Parathyroid adenoma (tissue), 2 donors: ENCODE results near the gene LHFPL6.

Experiments
- H2AFZ ChIP-seq: fragments of 300-600 bp; sonication (generic); one replicate; pipeline ENCODE4 v1.7.0; 2017; ENCODE audit warnings: antibody characterized with exemption, mild to moderate bottlenecking
- H3K27ac ChIP-seq: fragments of 300-600 bp; sonication (generic); one replicate; pipeline ENCODE4 v1.7.0; 2017
- H3K27me3 ChIP-seq: fragments of 300-600 bp; sonication (generic); one replicate; pipeline ENCODE4 v1.7.0; 2017; ENCODE audit warnings: low read length; ENCODE audit not compliant: control insufficient read depth, insufficient read depth
- H3K36me3 ChIP-seq: fragments of 300-600 bp; sonication (generic); one replicate; pipeline ENCODE4 v1.7.0; 2017; ENCODE audit warnings: low read length; ENCODE audit not compliant: control insufficient read depth, insufficient read depth
- H3K4me1 ChIP-seq: fragments of 300-600 bp; sonication (generic); one replicate; pipeline ENCODE4 v1.7.0; 2017; ENCODE audit warnings: control low read depth
- H3K4me2 ChIP-seq: fragments of 300-600 bp; sonication (generic); one replicate; pipeline ENCODE4 v1.7.0; 2017; ENCODE audit warnings: low read length
- H3K4me3 ChIP-seq: fragments of 300-600 bp; sonication (generic); one replicate; pipeline ENCODE4 v1.7.0; 2017; ENCODE audit warnings: low read depth, low read length
- H3K79me2 ChIP-seq: fragments of 300-600 bp; sonication (generic); one replicate; pipeline ENCODE4 v1.7.0; 2017; ENCODE audit warnings: control low read depth
- H3K9ac ChIP-seq: fragments of 300-600 bp; sonication (generic); one replicate; pipeline ENCODE4 v1.7.0; 2017; ENCODE audit warnings: mild to moderate bottlenecking
- H3K9me3 ChIP-seq: fragments of 300-600 bp; sonication (generic); one replicate; pipeline ENCODE4 v1.7.0; 2017; ENCODE audit warnings: low read length; ENCODE audit not compliant: control insufficient read depth
- CTCF ChIP-seq: fragments of 300-600 bp; sonication (generic); IDR thresholded peaks from one replicate; pipeline ENCODE4 v1.7.0; 2017; ENCODE audit warnings: antibody characterized with exemption, mild to moderate bottlenecking
- donor health status: primary hyperparathyroidism.

The LHFPL6 gene

GRCh38 chr13:39407786-39408185, 195.2 kb downstream of the LHFPL6 start:
- no peak for TF ChIP-seq CTCF
- Histone ChIP-seq H3K36me3 (no peaks in the 10 kb centered on the region), H3K79me2 (no peaks in the 10 kb centered on the region), H3K4me2 (no peak overlapping the region), H2AFZ (no peak overlapping the region), H3K4me3 (no peak overlapping the region), H3K27me3 (no peaks in the 10 kb centered on the region), H3K9me3 (no peaks in the 10 kb centered on the region), H3K27ac (no peak overlapping the region), H3K9ac (no peak overlapping the region), H3K4me1 (no peaks in the 10 kb centered on the region)

- H3K9ac ChIP-seq: no peak overlapping the region
- no peaks in the 10 kb centered on the region for H3K9me3 ChIP-seq
- no peak overlapping the region for H3K27ac ChIP-seq
- no peak overlapping the region for H3K4me3 ChIP-seq
- H3K36me3 ChIP-seq: no peaks in the 10 kb centered on the region
- H3K4me2 ChIP-seq: no peak overlapping the region
- H3K4me1 ChIP-seq: no peaks in the 10 kb centered on the region
- no peaks in the 10 kb centered on the region for H3K27me3 ChIP-seq
- H3K79me2 ChIP-seq: no peaks in the 10 kb centered on the region
- TF ChIP-seq CTCF: no peak
- no peak overlapping the region for H2AFZ ChIP-seq
Observed at GRCh38 chr13:39407138-39407537, 195.9 kb downstream of the LHFPL6 start.

- no peaks in the 10 kb centered on the region for H3K9me3 ChIP-seq
- H3K4me2 ChIP-seq: no peak overlapping the region
- no peak overlapping the region for H3K4me3 ChIP-seq
- H3K79me2 ChIP-seq: no peaks in the 10 kb centered on the region
- no peak for TF ChIP-seq CTCF
- no peak overlapping the region for H3K27ac ChIP-seq
- H3K9ac ChIP-seq: no peak overlapping the region
- no peaks in the 10 kb centered on the region for H3K36me3 ChIP-seq
- no peaks in the 10 kb centered on the region for H3K4me1 ChIP-seq
- H2AFZ ChIP-seq: no peak overlapping the region
- no peaks in the 10 kb centered on the region for H3K27me3 ChIP-seq
Observed at GRCh38 chr13:39406688-39407087, 196.3 kb downstream of the LHFPL6 start.

GRCh38 chr13:39405596-39406205, 197.3 kb downstream of the LHFPL6 start:
- Histone ChIP-seq H3K4me3 (no peak overlapping the region), H3K9ac (no peak overlapping the region), H3K4me1 (no peaks in the 10 kb centered on the region), H2AFZ (no peak overlapping the region), H3K27me3 (no peaks in the 10 kb centered on the region), H3K27ac (no peak overlapping the region), H3K36me3 (no peaks in the 10 kb centered on the region), H3K79me2 (no peaks in the 10 kb centered on the region), H3K4me2 (no peak overlapping the region), H3K9me3 (no peaks in the 10 kb centered on the region)
- TF ChIP-seq CTCF: no peak

- Histone ChIP-seq H3K27ac (no peak overlapping the region), H3K9ac (no peak overlapping the region), H3K4me3 (no peak overlapping the region), H3K79me2 (no peaks in the 10 kb centered on the region), H3K36me3 (no peaks in the 10 kb centered on the region), H3K4me1 (no peaks in the 10 kb centered on the region), H3K9me3 (no peaks in the 10 kb centered on the region), H3K4me2 (no peak overlapping the region), H3K27me3 (no peaks in the 10 kb centered on the region), H2AFZ (no peak overlapping the region)
- TF ChIP-seq CTCF: no peak
Observed at GRCh38 chr13:39405107-39405506, 197.9 kb downstream of the LHFPL6 start.
